CD4-positive, CD25-positive, alpha-beta regulatory T cell (primary cell): ENCODE data around the gene SSU72. TPM values are rescaled to one million over a fixed set of nuclear protein-coding genes. Genes with fewer than 3 reads are reported as not detected.
A peak's percentile ranks its signal among the peaks of the same experiment; 100 is the strongest.
"Not testable (repeated sequence)": the region's sequence is repeated elsewhere in the genome, so short reads cannot be mapped to it uniquely, and the experiment has no call there.

Experiments used
- ATAC-seq, 2 donors: fragments of 150-1000 bp; cut with Tn5 transposase; one replicate each; pipeline ENCODE4 v1.10.0; 2021; ENCODE audit warnings: low read depth in 2 of 2, moderate number of reproducible peaks in 2 of 2, moderate library complexity in 1 of 2
- DNase-seq, 3 donors: peaks; one replicate each; pipeline versions ENCODE4 v3.0.0 to v3.0.0-alpha.2; 2012 to 2022; ENCODE audit warnings: mixed read lengths in 1 of 3
- H3K27ac ChIP-seq: one replicate; pipeline ENCODE4 v1.7.0; 2013; ENCODE audit warnings: mild to moderate bottlenecking, low read length; ENCODE audit not compliant: insufficient read depth, poor library complexity, severe bottlenecking
- H3K27me3 ChIP-seq: one replicate; pipeline ENCODE4 v1.7.0; 2013; ENCODE audit warnings: low read length; ENCODE audit not compliant: control insufficient read depth, insufficient read depth
- H3K36me3 ChIP-seq: one replicate; pipeline ENCODE4 v1.7.0; 2013; ENCODE audit warnings: mild to moderate bottlenecking, low read length, moderate library complexity; ENCODE audit not compliant: control insufficient read depth, insufficient read depth
- H3K4me1 ChIP-seq: 2 replicates; pipeline ENCODE4 v1.7.0; 2013; ENCODE audit warnings: mild to moderate bottlenecking, low read length; ENCODE audit not compliant: insufficient read depth, control insufficient read depth, poor library complexity, severe bottlenecking
- H3K4me3 ChIP-seq: one replicate; pipeline ENCODE4 v1.7.0; 2013; ENCODE audit warnings: low read depth, mild to moderate bottlenecking, low read length, moderate library complexity
- H3K9me3 ChIP-seq, 2 experiments: 1 replicate in 1 of 2; 2 replicates in 1 of 2; pipeline ENCODE4 v1.7.0; 2013; ENCODE audit warnings: low read length in 2 of 2, mild to moderate bottlenecking in 1 of 2, moderate library complexity in 1 of 2; ENCODE audit not compliant: control insufficient read depth in 2 of 2
- H3K27ac Mint-ChIP-seq, 3 donors: one replicate each; pipeline ENCODE4 v1.8.0; 2020 to 2022; ENCODE audit warnings: mild to moderate bottlenecking in 3 of 3, mixed read lengths in 3 of 3, moderate library complexity in 2 of 3
- H3K27me3 Mint-ChIP-seq: one replicate; pipeline ENCODE4 v1.8.0; 2022; ENCODE audit warnings: mild to moderate bottlenecking, mixed read lengths
- H3K36me3 Mint-ChIP-seq: one replicate; pipeline ENCODE4 v1.8.0; 2020; ENCODE audit warnings: mixed read lengths
- H3K4me1 Mint-ChIP-seq, 4 donors: one replicate each; pipeline ENCODE4 v1.8.0; 2020 to 2022; ENCODE audit warnings: mixed read lengths in 4 of 4, mild to moderate bottlenecking in 1 of 4
- H3K4me3 Mint-ChIP-seq, 4 donors: one replicate each; pipeline ENCODE4 v1.8.0; 2020 to 2022; ENCODE audit warnings: mild to moderate bottlenecking in 4 of 4, mixed read lengths in 4 of 4, moderate library complexity in 3 of 4
- H3K9me3 Mint-ChIP-seq, 7 donors: one replicate each; pipeline ENCODE4 v1.8.0; 2020 to 2022; ENCODE audit warnings: mixed read lengths in 7 of 7, mild to moderate bottlenecking in 3 of 7, moderate library complexity in 2 of 7
- polyA plus RNA-seq, 4 donors: library from polyadenylated mRNA; unstranded; fragments of 300-500 nt; fragmentation: Illumina TruSeq; gene quantifications; one replicate each; pipeline ENCODE4 v1.2.3, GENCODE V29; 2021
- total RNA-seq: library from RNA; stranded (reverse); gene quantifications from one replicate; pipeline ENCODE4 v1.2.3, GENCODE V29; 2022

Gene SSU72
- total and polyA plus RNA-seq, 5 donors from 2014 or later, result 104 to 279 (median 201) TPM

DNA sequence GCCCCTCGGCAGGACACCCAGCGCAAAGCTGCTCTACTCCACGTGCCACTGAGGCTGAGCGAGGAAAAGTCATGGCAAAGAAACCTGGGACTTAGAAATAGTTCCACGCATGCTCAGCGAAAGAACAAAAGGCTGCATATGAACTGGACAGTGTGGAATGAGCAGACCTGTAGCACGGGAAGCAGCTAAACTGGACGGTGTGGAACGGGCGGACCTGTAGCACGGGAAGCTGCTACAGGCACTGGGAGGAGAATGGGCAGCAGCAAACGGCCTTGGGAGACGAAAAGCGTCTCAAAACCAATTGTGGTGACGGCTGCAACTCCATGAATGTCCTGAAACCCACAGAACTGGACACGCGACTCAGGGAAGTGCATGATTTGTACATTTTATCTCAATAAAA is 15.6 kb downstream of the SSU72 start:
- Histone ChIP-seq H3K36me3 (peaks cover 30% of the 10 kb centered on the region), H3K27me3 (no peaks in the 10 kb centered on the region), H3K9me3 (no peaks in the 10 kb centered on the region), H3K4me3 (no peak overlapping the region), H3K27ac (no peak overlapping the region), H3K4me1 (no peaks in the 10 kb centered on the region)
- ATAC-seq, result no peak
- DNase-seq, result no peak
- Mint-ChIP-seq H3K27ac (peak overlapping the region in 1 of 3 donors; percentile 76), H3K4me1 (peaks cover 0 to 9% (median 3%) of the 10 kb centered on the region in 4 donors), H3K36me3 (peaks cover 14% of the 10 kb centered on the region), H3K9me3 (peaks cover 0 to 1% (median 0%) of the 10 kb centered on the region in 7 donors), H3K4me3 (no peak overlapping the region), H3K27me3 (no peaks in the 10 kb centered on the region)

DNA sequence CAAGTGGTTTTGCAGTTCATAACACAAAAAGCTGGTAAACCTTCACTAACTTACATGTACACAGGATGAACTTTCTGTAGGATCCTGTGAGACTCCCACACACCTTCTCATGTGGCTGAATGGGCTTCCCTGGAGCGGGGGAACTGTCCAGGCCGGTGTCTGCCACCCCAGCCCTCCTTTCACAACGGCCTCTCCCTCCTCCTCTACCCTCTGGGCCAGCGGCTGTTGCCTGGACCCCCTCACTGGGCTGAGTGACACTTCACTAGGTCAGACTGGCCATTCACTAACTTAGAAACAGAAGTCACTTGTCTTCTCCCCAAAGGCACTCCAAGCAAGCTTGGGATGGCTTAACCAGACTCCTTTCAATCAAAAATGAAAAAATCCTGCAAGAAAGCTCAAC is 16.1 kb downstream of the SSU72 start:
- Mint-ChIP-seq H3K4me1 (peaks cover 0 to 9% (median 3%) of the 10 kb centered on the region in 4 donors), H3K9me3 (peaks cover 0 to 1% (median 0%) of the 10 kb centered on the region in 7 donors), H3K4me3 (no peak overlapping the region), H3K36me3 (peaks cover 9% of the 10 kb centered on the region), H3K27me3 (no peaks in the 10 kb centered on the region), H3K27ac (peak overlapping the region; percentile 76 to 84 (median 83))
- DNase-seq, result no peak
- Histone ChIP-seq H3K4me3 (no peak overlapping the region), H3K4me1 (no peaks in the 10 kb centered on the region), H3K36me3 (peaks cover 26% of the 10 kb centered on the region), H3K27me3 (no peaks in the 10 kb centered on the region), H3K9me3 (no peaks in the 10 kb centered on the region), H3K27ac (no peak overlapping the region)
- ATAC-seq, result no peak

DNA sequence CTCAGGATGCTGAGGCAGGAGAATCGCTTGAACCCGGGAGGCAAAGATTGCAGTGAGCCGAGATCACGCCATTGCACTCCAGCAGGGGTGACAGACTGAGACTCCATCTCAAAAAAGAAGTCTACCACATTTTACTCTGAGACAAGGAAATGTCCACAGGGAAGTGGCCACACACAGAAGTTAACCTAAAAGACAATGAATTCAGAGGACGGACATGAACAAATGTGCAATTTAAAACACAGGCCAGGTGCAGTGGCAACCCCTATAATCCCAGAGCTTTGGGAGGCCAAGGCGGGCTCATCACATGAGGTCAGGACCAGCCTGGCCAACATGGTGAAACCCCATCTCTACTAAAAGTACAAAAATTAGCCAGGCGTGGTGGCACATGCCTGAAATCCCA is 17.0 kb downstream of the SSU72 start:
- H3K27ac Mint-ChIP-seq, result not testable (repeated sequence)

DNA sequence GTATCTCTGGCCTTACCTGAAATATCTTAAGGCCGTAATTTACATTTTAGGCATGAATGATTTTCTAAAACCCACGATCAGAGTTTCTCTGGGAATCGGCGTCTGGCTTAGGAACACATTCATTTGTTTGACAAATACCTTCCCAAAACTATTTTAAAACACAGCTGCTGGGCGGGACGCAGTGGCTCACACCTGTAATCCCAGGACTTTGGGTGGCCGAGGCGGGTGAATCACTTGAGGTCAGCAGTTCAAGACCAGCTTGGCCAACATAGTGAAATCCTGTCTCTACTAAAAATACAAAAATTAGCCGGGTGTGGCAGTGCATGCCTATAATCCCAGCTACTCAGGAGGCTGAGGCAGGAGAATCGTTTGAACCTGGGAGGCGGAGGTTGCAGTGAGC is 17.7 kb downstream of the SSU72 start:
- not testable (repeated sequence) for ATAC-seq, H3K4me1 Mint-ChIP-seq, H3K36me3 ChIP-seq, H3K9me3 ChIP-seq, H3K9me3 Mint-ChIP-seq, DNase-seq, H3K27me3 ChIP-seq, H3K27me3 Mint-ChIP-seq, H3K4me1 ChIP-seq, H3K4me3 Mint-ChIP-seq, H3K27ac Mint-ChIP-seq, H3K4me3 ChIP-seq, H3K27ac ChIP-seq, H3K36me3 Mint-ChIP-seq

More for the DNA sequence above, 17.0 kb downstream of the SSU72 start:
- H3K4me1 Mint-ChIP-seq, H3K4me3 ChIP-seq, ATAC-seq, DNase-seq, H3K36me3 Mint-ChIP-seq, H3K27ac ChIP-seq, H3K27me3 ChIP-seq, H3K4me3 Mint-ChIP-seq, H3K9me3 ChIP-seq, H3K4me1 ChIP-seq, H3K9me3 Mint-ChIP-seq, H3K27me3 Mint-ChIP-seq: not testable (repeated sequence)
- H3K36me3 ChIP-seq, result peaks cover 17% of the 10 kb centered on the region

DNA sequence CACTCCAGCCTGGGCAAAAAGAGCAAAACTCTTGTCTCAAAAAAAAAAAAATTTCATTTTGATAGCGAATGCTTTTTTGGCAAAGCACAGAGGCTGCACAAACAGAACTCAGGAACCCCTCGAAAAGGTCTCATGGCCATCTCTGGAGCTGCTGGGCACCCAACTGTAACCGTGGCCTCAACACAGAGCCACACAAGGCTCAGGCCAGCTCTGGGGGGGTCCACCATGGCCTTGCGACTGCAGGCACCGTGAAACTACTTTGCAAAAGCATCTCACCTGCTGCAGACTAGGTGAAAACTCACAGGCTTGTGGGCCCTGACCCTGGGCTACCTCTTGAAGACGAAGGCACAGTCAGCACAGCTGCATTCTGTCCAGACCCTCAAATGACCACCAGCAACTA is 18.2 kb downstream of the SSU72 start:
- DNase-seq (no peak), ATAC-seq (no peak)
- no peaks in the 10 kb centered on the region for H3K4me1 ChIP-seq

DNA sequence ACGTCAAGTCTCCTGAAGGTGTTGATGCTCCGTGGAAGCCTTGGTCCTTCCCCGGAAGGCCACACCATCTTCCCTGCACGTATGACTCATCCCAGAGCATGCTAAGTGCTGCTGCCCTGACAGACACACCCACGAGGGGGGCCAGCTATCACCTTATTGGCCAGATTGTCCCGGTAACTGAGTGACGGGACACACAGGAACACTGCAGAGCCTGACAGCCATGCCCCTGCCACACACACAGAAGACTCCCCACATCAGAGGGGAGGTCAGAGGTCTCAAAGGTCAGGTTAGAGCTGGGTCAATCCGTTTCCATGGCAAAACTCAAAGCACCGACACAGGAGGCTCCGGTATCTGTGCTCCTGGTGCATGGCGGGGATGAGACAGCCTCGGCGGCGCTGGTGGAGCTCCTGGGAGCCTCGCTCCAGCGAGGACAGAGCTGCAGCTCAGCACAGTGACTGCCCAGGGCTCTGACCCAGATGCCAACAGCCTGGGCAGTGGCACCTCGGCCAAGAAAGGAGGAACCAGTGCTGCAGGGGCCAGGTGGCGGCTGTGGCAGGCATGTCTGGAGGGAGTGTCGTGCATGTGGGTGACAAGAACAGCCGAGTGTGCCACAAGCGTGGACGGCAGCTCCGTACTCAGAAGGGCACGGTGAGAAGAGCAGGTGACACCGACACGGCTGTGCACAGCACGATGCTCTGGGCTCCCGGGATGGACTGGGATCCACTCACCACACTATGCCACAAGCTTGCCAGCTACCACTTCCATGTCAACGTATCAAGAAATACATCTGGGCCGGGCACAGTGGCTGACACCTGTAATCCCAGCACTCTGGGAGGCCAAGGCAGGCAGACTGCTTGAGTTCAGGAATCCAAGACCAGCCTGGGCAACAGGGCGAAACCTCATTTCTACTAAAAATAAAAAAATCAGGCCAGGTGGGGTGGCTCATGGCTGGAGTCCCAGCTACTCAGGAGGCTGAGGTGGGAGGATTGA is 19.4 kb downstream of the SSU72 start:
- H3K4me3 Mint-ChIP-seq, result no peak overlapping the region
- DNase-seq (no peak), ATAC-seq (no peak)
- H3K4me3 ChIP-seq, result no peak overlapping the region
- H3K9me3 Mint-ChIP-seq, result peaks cover 0 to 1% (median 0%) of the 10 kb centered on the region in 7 donors
- peaks cover 0 to 6% (median 1%) of the 10 kb centered on the region in 4 donors for H3K4me1 Mint-ChIP-seq
- no peaks in the 10 kb centered on the region for H3K9me3 ChIP-seq
- no peaks in the 10 kb centered on the region for H3K27me3 Mint-ChIP-seq
- H3K36me3 Mint-ChIP-seq, result no peaks in the 10 kb centered on the region
- no peaks in the 10 kb centered on the region for H3K4me1 ChIP-seq
- no peak overlapping the region for H3K27ac ChIP-seq
- H3K36me3 ChIP-seq, result peaks cover under 1% of the 10 kb centered on the region
- no peaks in the 10 kb centered on the region for H3K27me3 ChIP-seq
- H3K27ac Mint-ChIP-seq, result peak overlapping the region in 1 of 3 donors; percentile 38

More for the DNA sequence above, 18.2 kb downstream of the SSU72 start:
- Mint-ChIP-seq H3K27ac (peak overlapping the region in 1 of 3 donors; percentile 63), H3K4me1 (peaks cover 0 to 6% (median 1%) of the 10 kb centered on the region in 4 donors), H3K4me3 (no peak overlapping the region), H3K27me3 (no peaks in the 10 kb centered on the region), H3K9me3 (peaks cover 0 to 1% (median 0%) of the 10 kb centered on the region in 7 donors), H3K36me3 (no peaks in the 10 kb centered on the region)
- Histone ChIP-seq H3K27ac (no peak overlapping the region), H3K4me3 (no peak overlapping the region), H3K36me3 (peaks cover 6% of the 10 kb centered on the region), H3K27me3 (no peaks in the 10 kb centered on the region), H3K9me3 (no peaks in the 10 kb centered on the region)

DNA sequence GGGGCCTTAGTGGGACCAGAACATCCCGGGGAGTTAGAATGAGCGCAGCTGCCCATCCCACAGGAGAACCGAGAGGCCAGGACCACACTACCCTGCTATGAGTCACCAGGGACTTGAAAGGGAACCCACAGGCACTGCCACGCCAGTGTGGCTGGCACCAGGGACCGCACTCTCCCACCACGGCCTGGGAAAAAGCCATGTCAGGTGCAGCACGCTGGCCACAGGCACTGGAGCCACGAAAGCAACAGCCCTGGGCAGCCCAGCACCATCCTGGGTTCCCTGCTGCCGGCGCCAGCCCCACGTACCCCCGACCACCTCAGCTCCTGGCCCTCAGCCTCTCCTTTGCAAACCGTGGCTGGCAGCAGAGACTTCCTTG is 20.1 kb downstream of the SSU72 start:
- H3K27ac Mint-ChIP-seq, result no peak overlapping the region
- no peak overlapping the region for H3K4me3 Mint-ChIP-seq

More for the DNA sequence above, 20.1 kb downstream of the SSU72 start:
- no peaks in the 10 kb centered on the region for H3K36me3 ChIP-seq
- no peak overlapping the region for H3K4me3 ChIP-seq
- H3K9me3 Mint-ChIP-seq, result peaks cover 0 to 1% (median 0%) of the 10 kb centered on the region in 7 donors
- no peak for ATAC-seq
- H3K27ac ChIP-seq, result no peak overlapping the region
- peaks cover 0 to 6% (median 1%) of the 10 kb centered on the region in 4 donors for H3K4me1 Mint-ChIP-seq
- no peaks in the 10 kb centered on the region for H3K27me3 Mint-ChIP-seq
- no peaks in the 10 kb centered on the region for H3K27me3 ChIP-seq
- no peaks in the 10 kb centered on the region for H3K36me3 Mint-ChIP-seq
- H3K9me3 ChIP-seq, result no peaks in the 10 kb centered on the region
- no peaks in the 10 kb centered on the region for H3K4me1 ChIP-seq
- DNase-seq, result no peak
